ENCODE results near the gene ELF5.

DNA sequence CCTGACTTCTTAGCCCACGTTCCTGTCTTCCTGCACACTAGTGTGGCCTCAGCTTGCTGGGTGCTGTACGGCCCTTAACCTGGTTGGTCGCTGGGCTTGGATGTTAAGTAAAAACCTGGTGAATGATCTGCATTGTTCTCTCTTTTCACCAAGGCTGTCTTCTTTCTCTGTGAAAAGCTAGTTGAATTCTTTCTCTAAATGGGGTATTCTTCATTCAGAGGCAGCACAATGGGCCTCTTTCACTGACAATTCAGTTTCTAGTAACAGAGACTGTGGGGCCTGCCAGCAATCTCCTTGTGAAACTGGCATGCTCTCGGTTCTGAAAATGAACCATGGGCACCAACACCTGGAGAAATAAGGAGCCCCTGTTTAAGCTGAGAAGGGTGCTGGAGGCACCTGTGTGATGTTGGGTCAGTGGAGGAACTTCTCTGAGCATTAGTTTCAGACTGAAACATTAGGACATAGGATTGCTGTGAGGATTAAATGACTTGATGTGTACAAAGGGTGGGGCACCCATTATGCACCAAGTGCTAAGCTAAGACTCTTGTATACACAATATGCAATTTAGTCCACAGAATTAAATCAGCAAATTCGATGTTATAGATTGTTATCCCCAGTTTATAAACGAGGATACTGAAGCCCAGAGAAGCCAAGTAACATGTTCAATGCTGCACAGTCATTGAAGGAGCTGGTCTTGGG, 33.1 kb upstream of the ELF5 start:
- TF ChIP-seq, protein P1, sequence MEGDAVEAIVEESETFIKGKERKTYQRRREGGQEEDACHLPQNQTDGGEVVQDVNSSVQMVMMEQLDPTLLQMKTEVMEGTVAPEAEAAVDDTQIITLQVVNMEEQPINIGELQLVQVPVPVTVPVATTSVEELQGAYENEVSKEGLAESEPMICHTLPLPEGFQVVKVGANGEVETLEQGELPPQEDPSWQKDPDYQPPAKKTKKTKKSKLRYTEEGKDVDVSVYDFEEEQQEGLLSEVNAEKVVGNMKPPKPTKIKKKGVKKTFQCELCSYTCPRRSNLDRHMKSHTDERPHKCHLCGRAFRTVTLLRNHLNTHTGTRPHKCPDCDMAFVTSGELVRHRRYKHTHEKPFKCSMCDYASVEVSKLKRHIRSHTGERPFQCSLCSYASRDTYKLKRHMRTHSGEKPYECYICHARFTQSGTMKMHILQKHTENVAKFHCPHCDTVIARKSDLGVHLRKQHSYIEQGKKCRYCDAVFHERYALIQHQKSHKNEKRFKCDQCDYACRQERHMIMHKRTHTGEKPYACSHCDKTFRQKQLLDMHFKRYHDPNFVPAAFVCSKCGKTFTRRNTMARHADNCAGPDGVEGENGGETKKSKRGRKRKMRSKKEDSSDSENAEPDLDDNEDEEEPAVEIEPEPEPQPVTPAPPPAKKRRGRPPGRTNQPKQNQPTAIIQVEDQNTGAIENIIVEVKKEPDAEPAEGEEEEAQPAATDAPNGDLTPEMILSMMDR (IDR thresholded peaks at IDR 0.05; ENCODE audit: borderline replicate concordance, extremely low read depth, low read length, poor library complexity, severe bottlenecking) = no peak
- no peak for TF ChIP-seq EZH2 (IDR thresholded peaks at IDR 0.05; ENCODE audit: borderline replicate concordance, low read depth, low read length, severe bottlenecking)
